HEK293 (cell line): ENCODE data around the gene HNRNPUL2.
A peak's percentile ranks its signal among the peaks of the same experiment; 100 is the strongest.

ENCODE experiments used
- CTCF ChIA-PET: fragments of 350-600 bp; formaldehyde crosslinking; extraction: SDS; loops from one replicate; lab custom pipeline; 2021; ENCODE audit warnings: antibody characterized with exemption; lab: Yijun Ruan, JAX
- POLR2A ChIA-PET: fragments of 300-600 bp; formaldehyde crosslinking; extraction: SDS; loops from one replicate; lab custom pipeline; 2020; ENCODE audit warnings: antibody characterized with exemption, inconsistent platforms; lab: Yijun Ruan, JAX
- H3K27ac ChIP-seq: fragments of 200-500 bp; sonication (Bioruptor generic); 2 replicates; pipeline ENCODE4 v1.5.1; 2014; ENCODE audit warnings: low read depth, low read length, control low read depth, inconsistent platforms; ENCODE audit errors: extremely low read depth
- H3K36me3 ChIP-seq, 2 experiments: fragments of 200-500 bp in 1 of 2; sonication (Bioruptor generic) in 1 of 2; 1 replicate in 1 of 2; 2 replicates in 1 of 2; pipeline ENCODE4 v1.5.1; 2014 to 2017; ENCODE audit warnings: inconsistent platforms in 2 of 2, low read length in 2 of 2; ENCODE audit not compliant: control insufficient read depth in 2 of 2, insufficient read depth in 1 of 2
- H3K4me1 ChIP-seq: fragments of 200-500 bp; sonication (Bioruptor generic); 2 replicates; pipeline ENCODE4 v1.5.1; 2014; ENCODE audit warnings: mild to moderate bottlenecking, low read length, inconsistent platforms; ENCODE audit not compliant: control insufficient read depth, insufficient read depth
- H3K4me3 ChIP-seq: 2 replicates; pipeline ENCODE4 v1.5.1; 2011; ENCODE audit warnings: low read depth, mild to moderate bottlenecking, control low read depth, low read length, moderate library complexity
- H3K9me3 ChIP-seq: fragments of 200-500 bp; sonication (Bioruptor generic); 2 replicates; pipeline ENCODE4 v1.5.1; 2014; ENCODE audit warnings: low read depth, low read length, inconsistent platforms; ENCODE audit not compliant: control insufficient read depth, insufficient read depth
- ELK4 ChIP-seq: IDR thresholded peaks from 2 replicates; pipeline ENCODE4 v1.6.1; 2011; ENCODE audit warnings: mild to moderate bottlenecking, low read depth, low read length, borderline replicate concordance
- GLI4 ChIP-seq: fragments of 450-650 bp; formaldehyde crosslinking; IDR thresholded peaks from 2 replicates; pipeline ENCODE4 v1.5.1; 2016; ENCODE audit warnings: missing biosample characterization, missing genetic modification characterization
- GLIS2 ChIP-seq: fragments of 450-650 bp; formaldehyde crosslinking; IDR thresholded peaks from 2 replicates; pipeline ENCODE4 v1.5.1; 2016; ENCODE audit warnings: missing biosample characterization, missing genetic modification characterization
- PRDM10 ChIP-seq: fragments of 450-650 bp; formaldehyde crosslinking; IDR thresholded peaks from 2 replicates; pipeline ENCODE4 v1.5.1; 2016; ENCODE audit warnings: missing biosample characterization, missing genetic modification characterization
- SCRT2 ChIP-seq: fragments of 450-650 bp; formaldehyde crosslinking; IDR thresholded peaks from 2 replicates; pipeline ENCODE4 v1.5.1; 2016; ENCODE audit warnings: missing biosample characterization, missing genetic modification characterization
- SP7 ChIP-seq: fragments of 450-650 bp; formaldehyde crosslinking; IDR thresholded peaks from 2 replicates; pipeline ENCODE4 v1.5.1; 2016; ENCODE audit warnings: missing biosample characterization, missing genetic modification characterization
- YY2 ChIP-seq: fragments of 450-650 bp; formaldehyde crosslinking; IDR thresholded peaks from 2 replicates; pipeline ENCODE4 v1.5.1; 2016; ENCODE audit warnings: missing biosample characterization, missing genetic modification characterization
- ZBTB20 ChIP-seq: fragments of 450-650 bp; formaldehyde crosslinking; IDR thresholded peaks from 2 replicates; pipeline ENCODE4 v1.5.1; 2016; ENCODE audit warnings: missing biosample characterization, missing genetic modification characterization
- ZNF10 ChIP-seq: fragments of 450-650 bp; formaldehyde crosslinking; IDR thresholded peaks from 2 replicates; pipeline ENCODE4 v1.5.1; 2017; ENCODE audit warnings: missing biosample characterization, missing genetic modification characterization
- ZNF155 ChIP-seq: fragments of 450-650 bp; formaldehyde crosslinking; IDR thresholded peaks from 2 replicates; pipeline ENCODE4 v1.5.1; 2016; ENCODE audit warnings: missing biosample characterization, missing genetic modification characterization
- ZNF248 ChIP-seq: fragments of 450-650 bp; formaldehyde crosslinking; IDR thresholded peaks from 2 replicates; pipeline ENCODE4 v1.5.1; 2017; ENCODE audit warnings: missing biosample characterization, missing genetic modification characterization
- ZNF335 ChIP-seq: fragments of 450-650 bp; formaldehyde crosslinking; conservative IDR thresholded peaks from 2 replicates; pipeline ENCODE4 v1.5.1; 2016; ENCODE audit warnings: missing biosample characterization, missing genetic modification characterization
- ZNF654 ChIP-seq: fragments of 450-650 bp; formaldehyde crosslinking; IDR thresholded peaks from 2 replicates; pipeline ENCODE4 v1.5.1; 2016; ENCODE audit warnings: low read depth, missing biosample characterization, missing genetic modification characterization
- TF ChIP-seq, protein P1 (sequence below): fragments of 450-650 bp; formaldehyde crosslinking; IDR thresholded peaks from 2 replicates; pipeline ENCODE4 v1.5.1; 2016; ENCODE audit warnings: missing biosample characterization, missing genetic modification characterization

HNRNPUL2 gene

DNA sequence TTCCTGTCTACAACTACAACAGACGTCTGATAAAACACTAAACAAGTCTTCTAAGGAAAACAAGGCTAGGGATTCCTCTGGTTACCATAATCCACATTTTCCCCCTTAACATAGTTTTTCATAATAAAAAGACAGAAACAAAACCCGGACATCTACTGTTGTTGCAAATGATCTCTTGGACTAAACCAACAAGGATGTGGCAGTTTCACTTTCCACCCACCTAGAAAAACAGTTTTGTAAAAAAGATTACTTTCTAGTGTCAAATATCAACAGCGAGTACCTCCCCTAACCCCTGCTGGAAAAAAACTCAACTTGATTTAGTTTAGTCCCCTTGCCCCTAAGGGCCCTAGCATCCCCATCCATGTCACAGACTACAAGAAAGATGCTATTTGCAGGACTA, 14.4 kb downstream of the HNRNPUL2 start (continued):
- 0 out of 2 replicates have a peak, but pooled peaks have one; percentile 29 for TF ChIP-seq PRDM10 (tag by site-specific recombination)
- TF ChIP-seq, all 188 proteins: peak for 3

DNA sequence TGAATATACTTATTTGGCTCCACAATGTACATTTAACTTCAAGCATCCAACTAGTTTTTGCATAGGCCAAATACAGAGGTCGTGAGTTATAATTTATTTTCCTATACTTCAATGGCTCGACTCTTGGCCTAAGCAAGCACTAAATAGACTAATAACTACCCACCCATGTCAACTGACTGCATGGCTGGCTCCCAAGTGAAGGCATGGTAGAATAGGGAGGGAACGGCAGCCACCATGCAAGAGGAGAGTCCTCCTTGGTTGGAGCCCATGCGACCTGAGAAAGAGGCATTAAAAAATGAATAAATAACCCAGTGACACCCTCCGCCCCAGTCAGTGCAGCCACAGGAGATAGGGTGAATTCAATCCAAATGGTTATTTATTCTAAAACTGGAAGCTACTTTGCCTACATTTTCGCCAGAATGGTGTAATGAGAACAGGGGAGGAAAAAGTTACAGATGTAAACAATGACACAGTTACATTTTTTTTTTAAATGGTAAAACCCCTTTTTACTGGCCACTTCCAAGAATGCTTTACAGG, 14.9 kb downstream of the HNRNPUL2 start:
- TF ChIP-seq ZNF155 (tag by site-specific recombination), result no peak
- TF ChIP-seq, all 188 proteins: peak for 0
- CTCF ChIA-PET, result interaction anchor here (0.7 kb wide), 1 partner anchor 11 kb away, joined by 3 read pairs; no protein-coding TSS in a partner anchor
- peaks cover 10 to 97% of the 10 kb centered on the region in 2 experiments for H3K36me3 ChIP-seq
- no peaks in the 10 kb centered on the region for H3K4me1 ChIP-seq
- no peak overlapping the region for H3K27ac ChIP-seq
- H3K9me3 ChIP-seq, result no peaks in the 10 kb centered on the region
- POLR2A ChIA-PET, result no interaction called here
- H3K4me3 ChIP-seq, result no peak overlapping the region

DNA sequence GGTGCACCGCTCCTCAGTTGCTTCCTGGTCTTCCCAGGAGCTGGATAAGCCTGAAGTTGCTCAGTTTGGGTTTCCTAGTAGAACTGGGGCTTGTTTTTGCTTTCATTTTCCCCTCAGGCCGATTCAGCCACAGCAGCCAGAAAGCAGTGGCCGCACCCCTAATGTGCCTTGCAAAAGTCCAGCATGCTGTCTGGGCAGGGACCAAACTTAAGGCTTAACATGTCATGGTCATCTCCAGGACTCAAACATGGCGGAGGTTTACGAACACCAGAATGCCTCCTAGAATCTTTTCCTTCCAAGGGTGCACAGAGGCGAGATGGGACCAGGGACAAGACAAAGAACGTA, 17.3 kb downstream of the HNRNPUL2 start:
- ChIA-PET POLR2A (interaction anchor here (0.8 to 3.4 kb wide), 6 partner anchors 15 to 131 kb away, joined by 3 to 11 read pairs (median 4); partner anchors contain the start of genes LBHD1, POLR2G, TUT1 and UQCC3), CTCF (interaction anchor here (1.1 kb wide), 2 partner anchors 16 to 77 kb away, joined by 3 read pairs; partner anchors contain the start of gene TMEM179B)
- H3K27ac ChIP-seq, result 0 out of 2 replicates have a peak overlapping the region, but pooled peaks have one; percentile 18
- peaks cover 3% of the 10 kb centered on the region; the same call in 1 of the 2 replicates for H3K4me1 ChIP-seq
- no peak overlapping the region for H3K4me3 ChIP-seq
- peaks cover 0 to 93% of the 10 kb centered on the region in 2 experiments; a peak in 1 of 3 replicates for H3K36me3 ChIP-seq
- H3K9me3 ChIP-seq, result no peaks in the 10 kb centered on the region
- TF ChIP-seq ZNF335 (tag by site-specific recombination), result 0 out of 2 replicates have a peak, but pooled peaks have one; percentile 4
- TF ChIP-seq, protein P1, sequence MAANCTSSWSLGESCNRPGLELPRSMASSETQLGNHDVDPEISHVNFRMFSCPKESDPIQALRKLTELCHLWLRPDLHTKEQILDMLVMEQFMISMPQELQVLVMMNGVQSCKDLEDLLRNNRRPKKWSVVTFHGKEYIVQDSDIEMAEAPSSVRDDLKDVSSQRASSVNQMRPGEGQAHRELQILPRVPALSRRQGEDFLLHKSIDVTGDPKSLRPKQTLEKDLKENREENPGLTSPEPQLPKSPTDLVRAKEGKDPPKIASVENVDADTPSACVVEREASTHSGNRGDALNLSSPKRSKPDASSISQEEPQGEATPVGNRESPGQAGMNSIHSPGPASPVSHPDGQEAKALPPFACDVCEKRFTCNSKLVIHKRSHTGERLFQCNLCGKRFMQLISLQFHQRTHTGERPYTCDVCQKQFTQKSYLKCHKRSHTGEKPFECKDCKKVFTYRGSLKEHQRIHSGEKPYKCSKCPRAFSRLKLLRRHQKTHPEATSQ, result no peak
- no peak for TF ChIP-seq ZNF10 (tag by site-specific recombination)
- no peak for TF ChIP-seq GLI4 (tag by site-specific recombination)
- no peak for TF ChIP-seq ZNF654
- no peak for TF ChIP-seq SP7 (tag by site-specific recombination)
- no peak for TF ChIP-seq GLIS2 (tag by site-specific recombination)
- TF ChIP-seq ZNF248, result no peak
- TF ChIP-seq ZBTB20 (tag by site-specific recombination), result peak; percentile 81; the same call in 1 of the 2 replicates
- no peak for TF ChIP-seq SCRT2 (tag by site-specific recombination)
- TF ChIP-seq YY2 (tag by site-specific recombination), result no peak
- TF ChIP-seq ELK4, result no peak
